NOMO-1 (cell line): ENCODE measurements around the gene TEX9.

Experiments
- DNase-seq, 2 experiments: peaks; one replicate each; lab custom pipeline; 2025; ENCODE audit not compliant: unreplicated experiment in 2 of 2; lab: John Stamatoyannopoulos, UW

Gene TEX9

DNA sequence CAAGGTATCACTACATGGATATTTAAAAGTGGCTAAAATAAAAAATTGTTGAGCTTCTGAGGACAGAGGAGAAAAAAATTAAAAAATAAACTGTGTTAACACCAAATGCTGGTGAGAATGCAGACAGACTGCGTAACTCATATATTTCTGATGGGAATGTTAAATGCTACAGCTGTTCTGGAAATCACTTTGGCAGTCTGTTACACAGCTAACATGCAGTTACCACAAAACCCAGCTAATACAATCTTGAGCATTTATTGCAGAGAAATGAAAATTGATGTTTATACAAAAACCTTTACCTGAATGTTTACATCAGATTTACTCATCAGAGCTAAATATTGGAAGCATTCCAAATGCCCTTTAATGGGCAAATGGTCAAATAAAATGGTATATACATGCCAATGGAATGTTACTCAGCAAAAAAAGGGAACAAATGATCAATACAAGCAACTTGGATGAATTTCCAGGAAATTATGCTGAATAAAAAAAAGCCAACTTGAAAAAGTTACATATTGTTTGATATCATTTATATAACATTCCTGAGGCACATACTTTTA is 75.1 kb downstream of the TEX9 start:
- DNase-seq, result no peak

DNA sequence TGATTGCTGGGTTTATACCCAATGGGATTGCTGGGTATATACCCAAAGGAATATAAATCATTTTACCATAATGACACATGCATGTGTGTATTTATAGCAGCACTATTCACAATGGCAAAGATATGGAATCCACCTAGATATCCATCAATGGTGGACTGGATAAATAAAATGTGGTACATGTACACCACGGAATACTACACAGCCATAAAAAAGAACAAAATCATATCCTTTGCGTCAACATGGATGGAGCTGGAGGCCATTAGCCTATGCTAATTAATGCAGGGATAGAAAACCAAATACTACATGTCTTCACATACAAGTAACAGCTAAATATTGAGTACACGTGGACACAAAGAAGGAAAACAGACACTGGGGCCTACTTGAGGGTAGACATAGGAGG is 77.1 kb downstream of the TEX9 start:
- DNase-seq, result no peak

DNA sequence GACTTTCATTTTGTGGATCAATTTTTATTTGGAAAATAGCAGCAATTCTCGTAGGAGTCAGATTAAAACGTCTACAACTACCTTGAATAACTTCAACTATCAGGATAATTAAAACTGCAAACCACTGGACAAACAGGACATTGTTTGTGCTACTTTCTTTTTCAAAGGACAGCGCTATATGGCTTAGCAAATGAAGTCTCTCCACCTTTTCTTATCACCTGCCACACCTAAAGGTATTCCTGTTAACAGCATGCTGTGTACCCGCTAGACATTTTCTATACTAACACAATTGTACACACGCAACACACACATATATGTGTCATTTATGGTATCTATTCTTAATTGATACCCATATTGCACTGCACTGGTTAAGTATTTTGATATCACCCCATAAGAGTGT is 80.5 kb downstream of the TEX9 start:
- no peak for DNase-seq

DNA sequence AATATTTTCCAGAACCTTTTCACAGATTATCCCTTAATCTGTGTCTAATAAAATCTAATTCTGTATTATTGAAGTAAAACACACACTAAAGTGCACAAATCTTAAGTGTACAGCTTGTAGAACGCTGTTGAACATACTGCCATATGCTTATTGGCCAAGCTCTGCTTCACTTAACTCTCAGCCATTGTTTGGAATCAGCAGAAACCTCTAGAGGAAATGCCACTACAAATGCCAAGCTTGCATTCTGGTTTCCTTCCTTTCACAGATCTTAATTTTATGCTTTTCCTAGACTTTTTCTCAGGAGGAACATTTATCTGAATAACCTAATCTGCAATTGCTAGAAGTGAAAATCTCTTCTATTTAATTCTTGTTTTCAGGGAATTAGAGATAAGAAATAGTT is 89.6 kb downstream of the TEX9 start:
- DNase-seq, result no peak

DNA sequence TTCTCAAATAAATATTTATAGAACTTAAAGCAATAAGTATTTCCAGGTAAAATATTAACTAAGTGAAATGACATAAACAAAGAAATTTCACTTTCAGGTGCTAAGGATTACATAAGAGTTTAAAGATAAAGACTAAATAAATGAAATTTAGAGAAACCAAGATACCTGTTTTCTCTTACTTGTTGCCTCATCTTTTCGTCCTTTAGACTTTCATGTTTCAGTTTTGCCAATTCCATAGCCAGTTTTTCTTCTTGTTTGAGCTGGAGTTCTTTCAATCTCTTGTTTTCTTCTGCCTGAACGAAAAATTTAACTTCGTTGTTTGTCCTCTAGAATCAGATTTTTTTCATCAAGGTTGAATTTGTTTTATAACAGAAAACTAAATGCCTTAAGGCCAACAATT is 91.0 kb downstream of the TEX9 start:
- no peak for DNase-seq

DNA sequence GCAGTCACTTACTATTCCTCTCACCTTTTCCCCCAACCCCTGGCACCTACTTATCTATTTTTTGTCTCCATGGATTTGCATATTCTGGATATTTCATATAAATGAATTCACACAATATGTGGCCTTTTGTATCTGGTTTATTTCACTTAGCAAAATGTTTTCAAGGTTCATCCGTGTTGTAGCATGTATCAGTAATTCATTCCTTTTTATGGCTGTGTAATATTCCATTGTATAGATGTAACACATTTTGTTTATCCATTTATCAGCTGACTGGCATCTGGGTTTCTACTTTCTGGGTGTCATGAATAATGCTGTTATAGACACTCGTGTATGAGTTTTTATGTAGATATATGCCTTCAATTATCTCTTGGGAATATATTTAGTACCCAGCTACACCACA is 93.9 kb downstream of the TEX9 start:
- no peak for DNase-seq

DNA sequence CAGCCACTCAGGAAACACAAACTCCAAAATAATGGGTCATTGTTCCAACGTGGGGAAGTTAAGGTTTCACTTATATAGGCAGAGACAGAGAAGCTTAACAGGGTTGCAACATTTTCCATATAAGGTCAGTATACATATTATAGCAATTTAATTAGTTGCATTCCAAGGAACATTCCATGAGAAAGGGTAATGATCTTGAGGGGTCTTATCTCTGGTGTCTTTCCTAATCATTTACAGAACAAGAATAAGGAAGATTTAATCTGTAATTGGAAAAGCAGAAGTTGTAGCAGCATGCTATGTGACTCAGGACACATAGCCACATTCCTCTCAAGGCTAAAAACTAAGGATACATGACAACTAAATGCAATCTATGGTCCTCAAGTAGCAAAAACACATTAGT is 94.8 kb downstream of the TEX9 start:
- DNase-seq, result peak in 1 of 2 experiments; percentile 30

DNA sequence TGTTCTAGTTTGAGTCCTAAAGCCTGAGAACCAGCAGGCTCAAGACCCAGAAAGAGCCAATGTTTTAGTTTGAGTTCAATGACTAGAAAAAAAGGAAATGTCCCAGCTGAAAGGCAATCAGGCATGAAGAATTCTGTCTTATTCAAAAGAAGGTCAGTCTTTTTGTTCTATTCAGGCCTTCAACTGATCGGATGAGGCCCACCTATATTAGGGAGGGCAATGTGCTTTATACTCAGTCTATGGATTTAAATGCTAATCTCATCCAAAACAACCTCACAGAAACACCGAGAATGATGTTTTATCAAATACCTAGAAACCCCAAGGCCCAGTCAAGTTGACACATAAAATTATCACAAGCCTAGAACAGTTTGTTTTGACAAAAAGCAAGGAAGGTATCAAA is 95.7 kb downstream of the TEX9 start:
- DNase-seq, result no peak

DNA sequence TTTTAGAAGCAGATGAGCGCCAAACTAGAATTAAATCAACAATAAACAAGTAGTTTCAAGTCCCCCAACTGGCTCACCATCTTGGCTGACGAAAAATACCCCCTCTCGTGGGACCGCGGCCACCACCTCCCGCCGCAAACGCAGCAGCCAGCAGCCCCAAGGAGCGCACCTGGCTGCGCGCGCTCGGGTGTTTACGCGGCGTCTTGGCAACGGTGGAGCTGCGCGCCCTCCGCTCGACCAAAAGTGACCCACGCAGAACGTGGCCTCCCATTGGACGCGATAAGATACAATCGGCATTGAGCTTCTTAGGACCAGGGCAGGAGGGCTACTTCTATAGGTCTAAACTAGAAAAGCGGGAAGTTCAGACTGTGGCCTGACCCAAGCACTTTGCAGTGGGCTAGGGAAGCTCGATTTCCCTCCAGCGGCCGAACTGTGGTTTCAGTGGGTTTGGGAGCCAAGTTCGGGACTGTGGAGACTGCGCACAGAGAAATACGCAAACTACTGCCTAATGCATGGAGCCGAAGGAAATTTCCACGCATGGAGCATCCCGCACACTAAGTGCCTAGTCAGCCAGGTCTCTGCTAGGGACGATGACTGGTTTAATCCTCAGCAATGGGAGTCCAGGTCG is 99.8 kb downstream of the TEX9 start, which contains the start of gene MNS1:
MNS1 (minus strand) TSS at position 245 of the 628 bp plus-strand sequence; CDS start at position 80, 165 bp downstream.
- DNase-seq, result peak; percentile 93 to 95

DNA sequence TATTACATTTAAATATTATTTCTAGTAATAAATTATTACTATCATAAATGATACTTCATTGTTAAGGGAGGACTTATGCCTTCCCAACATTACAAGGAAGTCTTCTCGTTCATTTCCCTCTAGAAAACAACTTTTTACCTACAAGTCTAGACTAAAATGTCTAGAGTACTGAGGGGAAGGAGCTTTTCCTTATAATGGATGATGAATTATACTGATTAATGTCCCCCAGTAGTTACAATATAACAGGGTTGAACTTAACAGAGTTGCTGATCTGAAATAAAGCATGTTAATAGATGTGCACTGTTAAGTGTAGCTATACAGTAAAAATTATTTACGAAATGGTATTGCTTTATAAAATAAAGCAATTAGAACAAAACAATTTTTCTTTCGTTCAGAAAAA is 102.4 kb downstream of the TEX9 start:
- DNase-seq, result no peak

DNA sequence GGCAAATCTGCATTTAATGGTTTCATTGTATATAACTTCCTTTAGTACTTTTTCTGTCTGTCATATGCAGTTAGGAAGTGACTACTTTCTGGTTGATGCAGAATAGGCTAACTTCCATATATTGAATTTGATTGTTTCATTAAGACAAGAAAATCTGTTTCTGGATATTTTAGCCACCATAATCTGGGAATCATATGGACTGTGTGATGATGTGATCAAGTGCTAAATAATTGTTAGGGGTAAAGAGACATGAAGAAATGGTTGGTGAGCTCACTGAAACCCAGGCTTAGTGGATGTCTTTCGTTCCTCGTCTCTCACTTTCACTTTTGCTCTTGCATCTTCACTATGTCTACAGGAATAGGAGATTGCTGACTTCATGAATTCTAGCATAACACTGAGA is 103.2 kb downstream of the TEX9 start:
- peak; percentile 5 to 67 for DNase-seq

DNA sequence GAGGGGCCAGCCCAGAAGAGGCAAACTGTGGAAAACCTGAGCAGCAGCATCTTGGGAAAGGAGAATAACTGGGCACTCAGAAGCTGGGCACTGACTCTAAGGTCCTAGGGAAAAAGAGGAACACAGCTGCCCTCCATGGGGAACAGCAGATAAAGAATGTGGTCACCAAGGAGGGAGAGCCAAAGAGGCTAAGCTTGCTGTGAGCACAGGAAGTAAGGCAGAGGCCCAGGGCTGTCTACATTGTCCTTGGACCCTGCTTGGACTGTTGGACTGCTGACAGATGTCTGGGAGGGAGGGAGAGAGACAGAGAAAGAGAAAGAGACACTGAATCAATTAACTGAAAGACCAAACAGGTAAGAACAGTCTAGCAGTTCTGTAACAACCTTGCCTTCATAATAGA is 104.3 kb downstream of the TEX9 start:
- DNase-seq, result no peak

DNA sequence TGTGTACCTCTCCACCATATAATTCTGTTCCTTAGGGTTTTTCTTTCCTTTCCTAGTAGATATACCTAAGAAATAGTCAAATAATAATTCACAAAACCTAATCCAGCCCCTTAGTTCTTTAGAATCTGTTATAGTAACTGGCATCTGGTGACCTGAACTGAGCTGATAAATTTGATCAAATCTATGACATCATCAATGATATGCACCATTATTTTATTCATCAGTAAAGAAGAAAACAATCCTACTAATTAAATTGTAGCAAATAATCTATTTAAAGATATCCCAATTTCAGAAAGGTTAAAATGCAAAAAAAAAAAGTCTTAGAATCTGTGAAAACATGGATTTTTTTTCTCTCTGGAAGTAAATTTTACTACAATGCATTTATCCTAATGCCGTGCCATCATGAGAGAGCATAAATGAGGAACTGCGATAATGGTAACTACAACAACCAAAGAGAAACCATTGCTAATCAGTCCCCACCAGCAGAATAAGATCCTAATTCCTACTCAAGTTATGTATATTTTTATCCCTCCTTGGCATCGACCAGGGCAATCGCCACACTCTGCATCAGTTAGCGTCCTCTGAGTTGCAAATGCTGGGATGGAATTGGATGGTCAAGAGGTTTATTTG is 106.3 kb downstream of the TEX9 start:
- DNase-seq, result no peak

DNA sequence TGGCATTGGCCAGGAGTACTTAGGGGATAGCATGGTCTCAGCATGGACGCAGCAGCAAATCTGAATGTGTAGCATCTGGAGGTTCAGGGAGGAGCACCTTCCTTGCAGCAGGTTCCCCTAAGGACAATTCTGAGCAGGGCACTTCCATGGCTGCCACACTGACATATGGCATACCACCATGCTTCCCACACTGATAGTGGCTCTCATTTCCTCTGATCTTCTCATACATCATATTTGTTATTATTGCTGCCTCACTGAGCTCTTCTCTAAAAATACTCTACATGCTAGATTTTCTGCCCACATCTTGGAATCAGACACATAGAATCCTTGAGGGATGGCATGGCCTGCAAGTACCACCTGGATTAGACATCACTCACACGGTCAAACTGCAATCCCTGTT is 107.1 kb downstream of the TEX9 start:
- DNase-seq, result no peak

DNA sequence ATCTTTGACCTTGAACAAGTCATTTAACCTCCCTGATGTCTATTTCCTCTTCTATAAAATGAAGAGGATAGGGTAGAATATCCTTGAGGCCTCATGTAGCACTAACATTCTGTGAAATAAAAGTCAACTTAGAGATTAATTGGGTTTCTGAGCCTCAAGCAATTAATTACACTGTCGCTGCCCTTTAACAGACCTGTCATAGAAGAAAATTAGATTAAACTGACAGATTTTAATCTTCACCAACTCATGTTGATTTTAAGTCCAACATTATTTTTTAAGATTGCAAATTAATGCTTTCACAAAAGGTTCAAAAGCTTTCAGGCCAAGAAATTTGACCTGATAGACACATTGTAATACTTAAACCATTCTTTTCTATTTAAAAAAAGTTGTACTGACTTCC is 107.8 kb downstream of the TEX9 start:
- no peak for DNase-seq

DNA sequence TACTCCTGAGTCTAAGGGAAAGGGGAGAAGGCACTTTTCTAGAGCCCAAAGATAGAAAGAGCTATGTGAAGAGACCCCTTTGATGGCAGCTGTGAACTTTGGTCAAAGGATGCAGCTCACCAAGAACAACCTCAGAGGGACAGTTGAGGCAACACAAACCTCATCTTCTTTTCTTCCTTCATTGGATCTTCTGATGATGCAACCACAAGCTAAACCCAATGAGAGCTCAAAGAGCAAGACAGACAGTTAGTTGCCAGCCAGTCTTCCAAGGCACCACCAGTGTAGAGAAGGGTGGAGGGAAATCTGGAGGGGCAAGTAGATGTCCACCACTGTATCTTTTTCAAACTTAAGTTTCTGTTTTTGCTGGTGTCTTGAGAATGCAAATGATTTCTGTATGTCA is 110.1 kb downstream of the TEX9 start:
- no peak for DNase-seq
